HEK293 (cell line): Measurements from ENCODE around the gene COASY.

ENCODE experiments used
- CTCF ChIA-PET: fragments of 350-600 bp; formaldehyde crosslinking; extraction: SDS; loops from one replicate; lab custom pipeline; 2021; ENCODE audit warnings: antibody characterized with exemption; lab: Yijun Ruan, JAX
- POLR2A ChIA-PET: fragments of 300-600 bp; formaldehyde crosslinking; extraction: SDS; loops from one replicate; lab custom pipeline; 2020; ENCODE audit warnings: antibody characterized with exemption, inconsistent platforms; lab: Yijun Ruan, JAX
- H3K27ac ChIP-seq: fragments of 200-500 bp; sonication (Bioruptor generic); 2 replicates; pipeline ENCODE4 v1.5.1; 2014; ENCODE audit warnings: low read depth, low read length, control low read depth, inconsistent platforms; ENCODE audit errors: extremely low read depth
- H3K36me3 ChIP-seq, 2 experiments: fragments of 200-500 bp in 1 of 2; sonication (Bioruptor generic) in 1 of 2; 1 replicate in 1 of 2; 2 replicates in 1 of 2; pipeline ENCODE4 v1.5.1; 2014 to 2017; ENCODE audit warnings: inconsistent platforms in 2 of 2, low read length in 2 of 2; ENCODE audit not compliant: control insufficient read depth in 2 of 2, insufficient read depth in 1 of 2
- H3K4me1 ChIP-seq: fragments of 200-500 bp; sonication (Bioruptor generic); 2 replicates; pipeline ENCODE4 v1.5.1; 2014; ENCODE audit warnings: mild to moderate bottlenecking, low read length, inconsistent platforms; ENCODE audit not compliant: control insufficient read depth, insufficient read depth
- H3K4me3 ChIP-seq: 2 replicates; pipeline ENCODE4 v1.5.1; 2011; ENCODE audit warnings: low read depth, mild to moderate bottlenecking, control low read depth, low read length, moderate library complexity
- H3K9me3 ChIP-seq: fragments of 200-500 bp; sonication (Bioruptor generic); 2 replicates; pipeline ENCODE4 v1.5.1; 2014; ENCODE audit warnings: low read depth, low read length, inconsistent platforms; ENCODE audit not compliant: control insufficient read depth, insufficient read depth
- PRDM1 ChIP-seq: fragments of 450-650 bp; formaldehyde crosslinking; IDR thresholded peaks from 2 replicates; pipeline ENCODE4; 2016; ENCODE audit warnings: missing biosample characterization, missing genetic modification characterization
- ZBTB1 ChIP-seq: fragments of 450-650 bp; formaldehyde crosslinking; IDR thresholded peaks from 2 replicates; pipeline ENCODE4 v1.5.1; 2016; ENCODE audit warnings: missing biosample characterization, missing genetic modification characterization
- ZFP3 ChIP-seq: fragments of 450-650 bp; formaldehyde crosslinking; IDR thresholded peaks from 2 replicates; pipeline ENCODE4 v1.5.1; 2016; ENCODE audit warnings: low read depth, missing biosample characterization, missing genetic modification characterization
- ZIC2 ChIP-seq: fragments of 450-650 bp; formaldehyde crosslinking; IDR thresholded peaks from 2 replicates; pipeline ENCODE4 v1.5.1; 2016; ENCODE audit warnings: missing biosample characterization, missing genetic modification characterization
- ZNF157 ChIP-seq: fragments of 450-650 bp; formaldehyde crosslinking; IDR thresholded peaks from 2 replicates; pipeline ENCODE4 v1.5.1; 2016; ENCODE audit warnings: missing biosample characterization, missing genetic modification characterization
- ZNF248 ChIP-seq: fragments of 450-650 bp; formaldehyde crosslinking; IDR thresholded peaks from 2 replicates; pipeline ENCODE4 v1.5.1; 2017; ENCODE audit warnings: missing biosample characterization, missing genetic modification characterization
- ZNF302 ChIP-seq: fragments of 450-650 bp; formaldehyde crosslinking; IDR thresholded peaks from 2 replicates; pipeline ENCODE4 v1.5.1; 2016; ENCODE audit warnings: missing biosample characterization, missing genetic modification characterization, low read depth
- ZNF391 ChIP-seq: fragments of 450-650 bp; formaldehyde crosslinking; IDR thresholded peaks from 2 replicates; pipeline ENCODE4 v1.5.1; 2016; ENCODE audit warnings: low read depth, missing biosample characterization, missing genetic modification characterization, borderline replicate concordance
- ZNF555 ChIP-seq: fragments of 450-650 bp; formaldehyde crosslinking; conservative IDR thresholded peaks from 2 replicates; pipeline ENCODE4 v1.5.1; 2017; ENCODE audit warnings: missing biosample characterization, mild to moderate bottlenecking, missing genetic modification characterization, inconsistent platforms
- ZNF561 ChIP-seq: fragments of 450-650 bp; IDR thresholded peaks from 2 replicates; pipeline ENCODE4 v1.5.1; 2018; ENCODE audit warnings: missing biosample characterization, missing genetic modification characterization, borderline replicate concordance
- ZNF670 ChIP-seq: fragments of 450-650 bp; formaldehyde crosslinking; IDR thresholded peaks from 2 replicates; pipeline ENCODE4 v1.5.1; 2016; ENCODE audit warnings: missing biosample characterization, missing genetic modification characterization, low read depth
- TF ChIP-seq, protein P1 (sequence below): fragments of 450-650 bp; formaldehyde crosslinking; IDR thresholded peaks from 2 replicates; pipeline ENCODE4 v1.5.1; 2016; ENCODE audit warnings: missing biosample characterization, missing genetic modification characterization

COASY gene

DNA sequence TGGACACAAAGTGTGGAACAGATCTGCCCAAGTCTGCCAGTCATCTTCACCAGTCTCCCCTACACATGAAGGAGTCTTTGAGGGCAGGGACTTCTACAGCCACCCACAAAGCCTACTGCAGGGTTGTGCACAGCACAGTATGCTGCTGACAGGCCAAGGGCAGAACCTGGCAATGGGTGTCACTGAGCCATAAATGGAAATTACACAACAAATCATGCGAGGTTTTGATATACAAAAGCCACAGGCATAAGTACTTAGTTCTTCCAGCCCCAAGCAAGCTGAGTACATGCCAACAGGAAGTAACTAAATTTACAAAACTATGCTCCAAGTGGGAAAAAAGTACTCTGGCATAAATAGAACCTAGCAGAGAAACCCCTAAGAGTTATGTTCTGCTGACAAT is 23.4 kb downstream of the COASY start:
- POLR2A ChIA-PET = interaction anchor here (0.6 to 1.8 kb wide), 2 partner anchors 24 to 72 kb away, joined by 4 to 5 read pairs; partner anchors contain the start of genes RETREG3 and TUBG1
- H3K9me3 ChIP-seq = no peaks in the 10 kb centered on the region
- no peak overlapping the region for H3K4me3 ChIP-seq
- TF ChIP-seq ZIC2 (tag by site-specific recombination) (0 out of 2 replicates have a peak, but pooled peaks have one; percentile 5), ZNF157 (tag by site-specific recombination) (no peak), ZNF391 (no peak), ZNF248 (no peak), ZNF561 (tag by site-specific recombination) (no peak), ZNF555 (no peak), ZNF670 (no peak)
- TF ChIP-seq, protein P1, sequence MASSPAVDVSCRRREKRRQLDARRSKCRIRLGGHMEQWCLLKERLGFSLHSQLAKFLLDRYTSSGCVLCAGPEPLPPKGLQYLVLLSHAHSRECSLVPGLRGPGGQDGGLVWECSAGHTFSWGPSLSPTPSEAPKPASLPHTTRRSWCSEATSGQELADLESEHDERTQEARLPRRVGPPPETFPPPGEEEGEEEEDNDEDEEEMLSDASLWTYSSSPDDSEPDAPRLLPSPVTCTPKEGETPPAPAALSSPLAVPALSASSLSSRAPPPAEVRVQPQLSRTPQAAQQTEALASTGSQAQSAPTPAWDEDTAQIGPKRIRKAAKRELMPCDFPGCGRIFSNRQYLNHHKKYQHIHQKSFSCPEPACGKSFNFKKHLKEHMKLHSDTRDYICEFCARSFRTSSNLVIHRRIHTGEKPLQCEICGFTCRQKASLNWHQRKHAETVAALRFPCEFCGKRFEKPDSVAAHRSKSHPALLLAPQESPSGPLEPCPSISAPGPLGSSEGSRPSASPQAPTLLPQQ (tag by site-specific recombination) = no peak
- TF ChIP-seq, all 188 proteins: peak for 1
- H3K27ac ChIP-seq = no peak overlapping the region
- no peaks in the 10 kb centered on the region for H3K4me1 ChIP-seq
- H3K36me3 ChIP-seq = peaks cover 44 to 97% of the 10 kb centered on the region in 2 experiments
- CTCF ChIA-PET = interaction anchor here (1.7 kb wide), 1 partner anchor 8 kb away, joined by 9 read pairs; the partner anchor contains the start of gene PSMC3IP

DNA sequence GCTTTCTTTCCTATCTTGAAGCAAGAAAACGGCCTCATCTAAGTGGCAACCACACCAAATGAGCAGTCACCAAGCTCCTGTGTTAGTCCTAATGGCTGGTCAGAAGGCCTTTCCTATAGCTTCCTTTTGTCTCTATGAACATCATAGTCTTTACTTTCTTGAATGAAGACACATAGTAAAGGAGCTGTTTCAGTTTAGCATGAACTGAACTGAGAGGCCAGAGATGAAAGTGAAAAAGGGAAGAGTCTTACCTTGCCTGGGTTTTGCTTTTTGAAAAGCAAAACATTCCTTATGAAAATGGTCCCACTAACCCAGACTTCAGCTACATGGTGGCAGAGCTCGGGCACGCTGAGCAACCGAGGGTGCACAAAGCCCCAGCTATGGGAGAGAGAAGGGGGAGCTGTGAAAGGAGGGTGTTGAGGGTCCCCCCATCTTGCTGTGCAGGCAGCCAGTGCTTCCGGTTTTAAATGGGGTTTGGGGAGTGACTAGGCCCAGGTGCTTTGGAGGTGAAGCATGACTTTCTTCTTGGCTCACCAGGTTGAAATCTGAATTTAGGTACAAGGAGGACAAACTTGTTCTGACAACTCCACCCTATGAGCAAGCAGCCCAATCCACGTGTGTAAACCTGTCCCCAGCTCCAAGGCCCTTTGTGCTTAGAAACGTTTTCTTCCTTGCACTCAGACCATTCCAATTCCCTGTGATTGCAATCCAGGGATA is 24.7 kb downstream of the COASY start:
- no peak overlapping the region for H3K4me3 ChIP-seq
- POLR2A ChIA-PET = interaction anchor here (0.9 to 1.8 kb wide), 2 partner anchors 8 to 23 kb away, joined by 4 to 5 read pairs; partner anchors contain the start of genes RETREG3 and TUBG1

GRCh38 chr17:42590886-42591285 is 28.9 kb downstream of the COASY start:
- POLR2A ChIA-PET = no interaction called here
- Histone ChIP-seq H3K36me3 (peaks cover 42 to 68% of the 10 kb centered on the region in 2 experiments), H3K9me3 (no peaks in the 10 kb centered on the region)
- no peak for TF ChIP-seq ZFP3
- TF ChIP-seq, all 188 proteins: peak for 0
- CTCF ChIA-PET = interaction anchor here (0.6 to 2.7 kb wide), 3 partner anchors 12 to 289 kb away, joined by 3 to 20 read pairs (median 4); partner anchors contain the start of gene PSMC3IP
- no peak overlapping the region for H3K4me3 ChIP-seq
- H3K4me1 ChIP-seq = no peaks in the 10 kb centered on the region
- no peak overlapping the region for H3K27ac ChIP-seq

More for the DNA sequence above, 24.7 kb downstream of the COASY start:
- TF ChIP-seq ZNF302 (tag by site-specific recombination) (no peak), PRDM1 (0 out of 2 replicates have a peak, but pooled peaks have one; percentile 17)
- Histone ChIP-seq H3K9me3 (no peaks in the 10 kb centered on the region), H3K36me3 (peaks cover 52 to 100% of the 10 kb centered on the region in 2 experiments), H3K4me1 (no peaks in the 10 kb centered on the region), H3K27ac (no peak overlapping the region)
- CTCF ChIA-PET = interaction anchor here (0.6 to 1.7 kb wide), 5 partner anchors 9 to 238 kb away, joined by 3 to 9 read pairs (median 3); partner anchors contain the start of gene PSMC3IP

DNA sequence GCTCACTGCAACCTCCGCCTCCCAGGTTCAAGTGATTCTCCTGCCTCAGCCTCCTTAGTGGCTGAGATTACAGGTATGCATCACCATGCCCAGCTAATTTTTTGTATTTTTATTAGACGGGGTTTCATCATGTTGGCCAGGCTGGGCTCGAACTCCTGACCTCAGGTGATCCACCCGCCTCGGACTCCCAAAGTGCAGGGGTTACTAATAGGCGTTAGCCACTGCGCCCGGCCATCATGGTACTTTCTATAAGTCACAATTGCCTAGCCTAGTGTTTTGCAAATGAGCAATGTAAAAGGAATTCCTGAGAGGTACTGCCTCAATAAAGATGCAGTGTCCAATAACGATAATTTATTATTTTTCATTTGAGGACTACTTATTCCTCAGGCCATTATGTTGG is 29.5 kb downstream of the COASY start:
- H3K4me3 ChIP-seq = no peak overlapping the region
- TF ChIP-seq ZBTB1 (no peak), ZNF248 (no peak)
- peaks cover 40 to 66% of the 10 kb centered on the region in 2 experiments for H3K36me3 ChIP-seq
- H3K4me1 ChIP-seq = no peaks in the 10 kb centered on the region
- H3K9me3 ChIP-seq = no peaks in the 10 kb centered on the region
- no peak overlapping the region for H3K27ac ChIP-seq
- ChIA-PET POLR2A (interaction anchor here (1.0 to 1.4 kb wide), 2 partner anchors 18 to 182 kb away, joined by 3 read pairs; partner anchors contain the start of genes RETREG3, TUBG1 and VPS25), CTCF (interaction anchor here (1.6 to 2.7 kb wide), 2 partner anchors 13 to 89 kb away, joined by 5 to 20 read pairs; partner anchors contain the start of gene PSMC3IP)
